HG03575 (cell line): ENCODE data around the gene SLC47A2.
"Not testable (repeated sequence)": the region's sequence is repeated elsewhere in the genome, so short reads cannot be mapped to it uniquely, and the experiment has no call there.

ENCODE experiments used
- ATAC-seq: cut with Tn5 transposase; IDR thresholded peaks from one replicate; pipeline ENCODE4 v1.9.1; 2021; ENCODE audit not compliant: unreplicated experiment, insufficient number of reproducible peaks, low FRiP score; ENCODE audit errors: extremely low read depth

Gene SLC47A2

GRCh38 chr17:19713462-19713861, 2.9 kb downstream of the SLC47A2 start:
- no peak for ATAC-seq

GRCh38 chr17:19712436-19713004, 3.9 kb downstream of the SLC47A2 start:
- no peak for ATAC-seq

GRCh38 chr17:19709841-19710240, 6.5 kb downstream of the SLC47A2 start:
- no peak for ATAC-seq

- ATAC-seq, result no peak
Measured at GRCh38 chr17:19708431-19709175, 7.8 kb downstream of the SLC47A2 start.

GRCh38 chr17:19707728-19708221, 8.6 kb downstream of the SLC47A2 start:
- no peak for ATAC-seq

GRCh38 chr17:19706791-19707727, 9.3 kb downstream of the SLC47A2 start:
- no peak for ATAC-seq

GRCh38 chr17:19705771-19706770, 10.3 kb downstream of the SLC47A2 start:
- no peak for ATAC-seq

- no peak for ATAC-seq
Measured at GRCh38 chr17:19705201-19705600, 11.2 kb downstream of the SLC47A2 start.

GRCh38 chr17:19703828-19704613, 12.4 kb downstream of the SLC47A2 start:
- no peak for ATAC-seq

GRCh38 chr17:19703106-19703827, 13.1 kb downstream of the SLC47A2 start:
- no peak for ATAC-seq

- ATAC-seq, result no peak
Measured at GRCh38 chr17:19702217-19702641, 14.2 kb downstream of the SLC47A2 start.

- ATAC-seq, result no peak
Measured at GRCh38 chr17:19686400-19687090, 29.8 kb downstream of the SLC47A2 start.

GRCh38 chr17:19684909-19685580, 31.3 kb downstream of the SLC47A2 start:
- not testable (repeated sequence) for ATAC-seq

- ATAC-seq, result no peak
Measured at GRCh38 chr17:19683117-19683516, 33.3 kb downstream of the SLC47A2 start.

GRCh38 chr17:19678581-19679453, 37.6 kb downstream of the SLC47A2 start:
- ATAC-seq, result no peak
